ENCODE results near the gene ALB.

GRCh38 chr4:73450398-73451004, 46.4 kb downstream of the ALB start:
- TF ChIP-seq POLR2A (IDR thresholded peaks at IDR 0.05; ENCODE audit: low read length) (no peak), GATA1 (IDR thresholded peaks at IDR 0.05; ENCODE audit: low read depth, low read length) (no peak)
